ENCODE measurements around the gene TMC5.

- TF ChIP-seq JUND (IDR thresholded peaks at IDR 0.05) = no peak
- TF ChIP-seq, protein P1, sequence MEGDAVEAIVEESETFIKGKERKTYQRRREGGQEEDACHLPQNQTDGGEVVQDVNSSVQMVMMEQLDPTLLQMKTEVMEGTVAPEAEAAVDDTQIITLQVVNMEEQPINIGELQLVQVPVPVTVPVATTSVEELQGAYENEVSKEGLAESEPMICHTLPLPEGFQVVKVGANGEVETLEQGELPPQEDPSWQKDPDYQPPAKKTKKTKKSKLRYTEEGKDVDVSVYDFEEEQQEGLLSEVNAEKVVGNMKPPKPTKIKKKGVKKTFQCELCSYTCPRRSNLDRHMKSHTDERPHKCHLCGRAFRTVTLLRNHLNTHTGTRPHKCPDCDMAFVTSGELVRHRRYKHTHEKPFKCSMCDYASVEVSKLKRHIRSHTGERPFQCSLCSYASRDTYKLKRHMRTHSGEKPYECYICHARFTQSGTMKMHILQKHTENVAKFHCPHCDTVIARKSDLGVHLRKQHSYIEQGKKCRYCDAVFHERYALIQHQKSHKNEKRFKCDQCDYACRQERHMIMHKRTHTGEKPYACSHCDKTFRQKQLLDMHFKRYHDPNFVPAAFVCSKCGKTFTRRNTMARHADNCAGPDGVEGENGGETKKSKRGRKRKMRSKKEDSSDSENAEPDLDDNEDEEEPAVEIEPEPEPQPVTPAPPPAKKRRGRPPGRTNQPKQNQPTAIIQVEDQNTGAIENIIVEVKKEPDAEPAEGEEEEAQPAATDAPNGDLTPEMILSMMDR (IDR thresholded peaks at IDR 0.05; ENCODE audit: low read depth, low read length, missing input control) = no peak
- no peak for TF ChIP-seq HNF4A (conservative IDR thresholded peaks at IDR 0.05)
- TF ChIP-seq NR2F2 (IDR thresholded peaks at IDR 0.05) = no peak
- no peak for TF ChIP-seq YY1 (IDR thresholded peaks at IDR 0.05)
- TF ChIP-seq RAD21 (IDR thresholded peaks at IDR 0.05) = no peak
- no peak for TF ChIP-seq ATF3 (IDR thresholded peaks at IDR 0.05)
Measured at GRCh38 chr16:19450186-19450585, 32.5 kb downstream of the TMC5 start.

Measured in liver (tissue), 3 donors.